ENCODE data around the gene ESRRB.

Gene ESRRB

DNA sequence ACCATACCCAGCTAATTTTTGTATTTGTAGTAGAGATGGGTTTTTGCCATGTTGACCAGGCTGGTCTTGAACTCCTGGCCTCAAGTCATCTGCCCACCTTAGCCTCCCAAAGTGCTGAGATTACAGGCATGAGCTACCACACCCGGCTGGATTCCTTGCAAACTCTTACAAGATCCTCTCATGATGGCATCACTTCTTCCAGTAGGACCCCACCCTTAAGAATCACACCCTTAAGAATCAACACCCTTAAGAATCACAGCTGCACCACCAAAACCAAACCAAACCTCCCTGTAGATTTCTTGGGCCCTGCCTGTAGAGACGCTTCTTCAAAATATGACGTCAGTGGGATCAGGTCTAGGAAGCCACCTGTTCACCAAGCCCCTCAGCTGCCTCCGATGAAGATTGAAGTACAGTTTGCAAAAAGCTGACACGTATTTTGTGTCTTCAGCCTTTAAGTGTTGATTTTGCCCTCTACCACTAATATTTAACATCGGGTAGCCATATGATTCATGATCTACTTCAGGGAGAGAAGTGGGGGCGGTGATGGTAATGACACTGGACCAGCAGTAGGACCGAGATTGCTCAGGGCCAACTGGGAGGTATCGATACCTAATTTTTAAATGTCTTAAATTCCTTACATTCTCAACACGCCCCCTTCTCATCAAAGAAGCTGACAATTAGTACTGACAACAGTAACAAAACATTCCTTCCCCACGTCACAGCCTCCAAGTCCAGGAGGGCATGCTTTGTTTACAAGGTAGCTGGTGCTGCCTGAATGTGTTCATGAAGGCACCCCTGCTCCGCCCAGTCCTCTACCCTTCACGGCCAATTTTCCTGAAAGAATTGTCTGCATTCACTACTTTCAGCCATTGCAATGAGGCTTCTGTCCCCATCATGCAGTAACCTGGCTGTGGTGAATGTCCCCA, 57.2 kb downstream of the ESRRB start:
- DNase-seq (ENCODE audit: low read depth) = no peak
- no peak overlapping the region for H3K4me3 ChIP-seq (ENCODE audit: low read depth, low read length)

DNA sequence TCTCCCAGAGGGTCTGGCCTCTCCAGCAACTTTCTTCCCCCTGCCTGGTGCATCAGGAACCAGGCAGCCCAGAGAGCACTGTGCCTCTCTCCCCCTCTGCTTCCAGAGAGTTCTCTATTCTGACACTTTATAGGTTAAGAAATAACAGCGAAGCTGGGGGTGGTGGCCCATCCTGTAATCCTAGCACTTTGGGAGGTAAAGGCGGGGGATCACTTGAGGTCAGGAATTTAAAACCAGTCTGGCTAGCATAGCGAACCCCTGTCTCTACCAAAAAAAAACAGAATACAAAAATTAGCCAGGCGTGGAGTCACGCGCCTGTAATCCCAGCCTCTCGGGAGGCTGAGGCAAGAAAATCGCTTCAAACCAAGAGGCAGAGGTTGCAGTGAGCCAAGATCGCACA, 58.3 kb downstream of the ESRRB start:
- H3K4me3 ChIP-seq (ENCODE audit: low read depth, low read length) = no peak overlapping the region
- no peak for DNase-seq (ENCODE audit: low read depth)

DNA sequence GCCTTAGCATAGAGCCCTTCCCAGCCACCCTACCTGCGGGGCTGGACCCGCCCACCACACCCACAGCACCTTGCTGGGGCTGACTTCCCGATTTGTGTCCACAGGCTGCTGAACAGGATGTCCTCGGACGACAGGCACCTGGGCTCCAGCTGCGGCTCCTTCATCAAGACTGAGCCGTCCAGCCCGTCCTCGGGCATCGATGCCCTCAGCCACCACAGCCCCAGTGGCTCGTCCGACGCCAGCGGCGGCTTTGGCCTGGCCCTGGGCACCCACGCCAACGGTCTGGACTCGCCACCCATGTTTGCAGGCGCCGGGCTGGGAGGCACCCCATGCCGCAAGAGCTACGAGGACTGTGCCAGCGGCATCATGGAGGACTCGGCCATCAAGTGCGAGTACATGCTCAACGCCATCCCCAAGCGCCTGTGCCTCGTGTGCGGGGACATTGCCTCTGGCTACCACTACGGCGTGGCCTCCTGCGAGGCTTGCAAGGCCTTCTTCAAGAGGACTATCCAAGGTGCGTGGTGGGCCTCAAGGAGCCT, 63.4 kb downstream of the ESRRB start:
- DNase-seq (ENCODE audit: low read depth) = no peak
- H3K4me3 ChIP-seq (ENCODE audit: low read depth, low read length) = no peak overlapping the region

DNA sequence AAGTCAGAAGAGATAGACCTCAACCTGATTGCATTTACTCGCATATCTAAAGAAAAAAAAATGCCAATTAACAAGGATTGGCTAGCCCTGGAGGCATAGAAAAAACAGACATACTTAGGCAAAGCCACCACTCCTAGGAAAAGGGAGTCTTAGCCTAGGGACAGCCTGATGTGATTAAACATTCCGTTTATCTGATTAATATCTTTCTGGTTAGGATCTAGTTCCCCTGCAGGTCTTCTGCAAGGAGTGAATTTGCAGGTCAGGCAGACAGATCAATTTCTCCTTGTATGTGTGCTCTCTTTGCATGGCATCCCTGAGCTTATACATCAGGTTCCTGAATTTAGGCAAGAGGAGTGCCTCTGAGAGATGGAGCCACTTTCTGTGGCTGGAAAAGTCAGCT, 70.5 kb downstream of the ESRRB start:
- no peak overlapping the region for H3K4me3 ChIP-seq (ENCODE audit: low read depth, low read length)
- no peak for DNase-seq (ENCODE audit: low read depth)

DNA sequence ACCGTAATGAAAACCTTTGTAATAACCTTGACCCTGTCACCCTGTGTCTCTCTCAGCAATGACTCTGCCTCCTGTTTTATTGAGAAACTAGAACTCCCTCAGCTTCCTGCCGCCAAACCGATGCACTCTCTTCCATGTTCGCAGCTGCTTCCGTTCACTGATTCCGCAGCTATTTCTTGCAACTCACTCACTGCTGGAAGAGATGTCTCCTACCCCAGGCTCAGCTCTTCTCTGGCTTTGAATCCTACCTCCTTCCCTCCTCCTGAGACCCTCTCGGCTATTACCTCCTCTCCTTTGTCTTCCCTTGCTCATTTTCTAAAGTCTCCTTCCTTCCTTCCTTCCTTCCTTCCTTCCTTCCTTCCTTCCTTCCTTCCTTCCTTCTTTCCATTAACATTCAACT, 71.0 kb downstream of the ESRRB start:
- H3K4me3 ChIP-seq (ENCODE audit: low read depth, low read length) = no peak overlapping the region
- no peak for DNase-seq (ENCODE audit: low read depth)

DNA sequence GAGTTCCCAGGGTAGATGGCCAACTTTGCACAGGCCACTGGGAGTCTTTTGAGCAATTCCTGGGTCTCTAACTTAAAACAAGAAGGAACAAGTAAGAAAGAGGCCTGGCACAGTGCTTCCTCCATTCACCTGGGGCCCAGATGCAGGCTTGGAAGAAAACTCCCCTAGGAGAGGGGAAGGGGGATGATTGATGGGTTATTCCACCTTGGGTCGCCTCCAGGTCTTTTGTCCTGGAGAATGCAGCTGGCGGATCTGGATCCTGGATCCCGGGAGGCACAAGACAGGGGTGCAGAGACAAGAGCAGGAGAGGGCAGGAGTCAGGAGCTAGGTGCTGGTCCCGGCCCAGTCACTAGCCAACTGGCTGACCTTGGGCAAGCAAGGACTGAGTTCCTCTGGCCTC, 74.5 kb downstream of the ESRRB start:
- no peak overlapping the region for H3K4me3 ChIP-seq (ENCODE audit: low read depth, low read length)
- no peak for DNase-seq (ENCODE audit: low read depth)

DNA sequence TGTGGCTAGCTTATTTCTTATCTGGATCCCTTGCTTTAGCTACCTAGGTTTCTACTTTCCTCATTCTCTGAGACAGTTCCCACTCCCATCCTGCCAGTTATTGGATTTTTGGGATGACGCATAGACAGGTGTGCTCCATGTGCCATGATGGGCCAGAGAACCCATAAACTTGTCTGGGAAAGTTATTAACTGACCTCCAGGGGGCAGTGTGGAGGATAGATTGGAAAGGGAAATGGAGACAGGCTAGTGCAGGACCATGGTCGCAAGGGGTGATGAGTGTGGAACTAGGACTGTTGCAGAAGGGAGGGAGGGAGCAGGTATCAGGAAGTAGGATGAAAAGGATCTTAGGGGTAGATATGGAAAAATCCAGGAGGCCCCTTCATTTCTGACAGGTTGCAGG, 80.3 kb downstream of the ESRRB start:
- DNase-seq (ENCODE audit: low read depth) = no peak
- no peak overlapping the region for H3K4me3 ChIP-seq (ENCODE audit: low read depth, low read length)

DNA sequence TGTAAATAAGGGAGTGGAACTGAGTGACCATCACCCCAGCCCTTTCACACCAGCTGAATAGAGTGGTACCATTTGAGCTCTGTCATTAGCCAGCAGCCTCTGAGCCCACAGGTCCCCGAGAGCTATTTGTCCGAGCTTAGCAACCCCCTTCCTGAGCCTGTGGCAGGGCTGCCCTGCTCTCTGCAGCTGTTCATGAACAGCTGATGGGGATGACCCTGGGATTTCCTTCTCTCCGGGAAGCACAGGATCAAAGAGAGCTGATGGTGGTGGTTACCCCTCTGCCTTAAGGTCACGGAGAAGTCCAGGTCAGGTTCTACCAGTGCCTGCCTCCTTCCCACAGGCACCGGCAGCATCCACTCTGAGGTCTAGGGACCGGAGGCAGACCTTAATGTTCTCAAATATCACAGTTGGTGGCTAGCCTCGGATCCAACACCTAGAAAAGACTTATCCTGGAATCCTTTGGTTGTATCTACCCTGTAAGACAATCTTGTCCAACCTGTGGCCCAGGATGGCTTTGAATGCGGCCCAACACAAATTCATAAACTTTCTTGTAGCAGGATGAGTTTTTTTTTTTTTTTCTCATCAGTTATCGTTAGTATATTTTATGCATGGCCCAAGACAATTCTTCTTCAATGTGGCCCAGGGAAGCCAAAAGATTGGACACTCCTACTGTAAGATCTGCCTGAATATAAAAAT, 81.1 kb downstream of the ESRRB start:
- no peak overlapping the region for H3K4me3 ChIP-seq (ENCODE audit: low read depth, low read length)
- DNase-seq (ENCODE audit: low read depth) = no peak

DNA sequence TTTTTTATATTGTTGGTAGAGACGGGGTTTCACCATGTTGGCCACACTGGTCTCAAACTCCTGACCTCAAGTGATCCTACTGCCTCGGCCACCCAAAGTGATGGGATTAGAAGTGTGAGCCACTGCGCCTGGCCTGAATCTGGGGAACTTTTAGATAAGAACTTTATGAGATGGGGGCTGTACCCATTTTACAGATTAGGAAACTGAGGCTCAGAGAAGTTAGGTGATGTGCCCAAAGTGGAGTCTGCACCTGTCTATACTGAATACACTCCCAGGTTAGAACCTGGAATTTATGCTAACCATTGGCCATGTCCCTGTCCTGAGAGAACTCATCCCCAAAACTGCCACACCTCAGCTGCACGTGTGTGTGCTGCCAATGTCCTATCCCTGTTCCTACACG, 81.9 kb downstream of the ESRRB start:
- no peak overlapping the region for H3K4me3 ChIP-seq (ENCODE audit: low read depth, low read length)
- DNase-seq (ENCODE audit: low read depth) = no peak

DNA sequence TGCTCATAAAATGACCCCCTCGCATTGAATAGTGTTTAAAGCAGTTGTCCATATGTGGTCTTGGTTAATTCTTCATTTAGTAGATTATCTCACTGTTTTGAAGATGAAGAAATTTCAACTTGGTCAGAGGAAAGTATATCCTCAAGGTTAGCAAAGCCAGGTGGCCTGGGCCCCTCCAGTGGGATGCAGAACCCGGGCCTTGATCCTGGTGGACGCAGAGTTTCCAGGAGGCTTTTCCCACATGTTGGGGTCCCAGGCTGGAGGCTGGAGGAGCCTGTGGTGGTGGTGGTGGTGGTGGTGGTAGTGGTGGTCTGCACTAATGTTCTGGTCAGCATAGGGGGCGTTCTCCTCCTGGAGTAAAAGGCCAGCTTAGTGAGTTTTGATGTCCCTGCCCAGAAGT, 85.9 kb downstream of the ESRRB start:
- H3K4me3 ChIP-seq (ENCODE audit: low read depth, low read length) = no peak overlapping the region
- DNase-seq (ENCODE audit: low read depth) = no peak

DNA sequence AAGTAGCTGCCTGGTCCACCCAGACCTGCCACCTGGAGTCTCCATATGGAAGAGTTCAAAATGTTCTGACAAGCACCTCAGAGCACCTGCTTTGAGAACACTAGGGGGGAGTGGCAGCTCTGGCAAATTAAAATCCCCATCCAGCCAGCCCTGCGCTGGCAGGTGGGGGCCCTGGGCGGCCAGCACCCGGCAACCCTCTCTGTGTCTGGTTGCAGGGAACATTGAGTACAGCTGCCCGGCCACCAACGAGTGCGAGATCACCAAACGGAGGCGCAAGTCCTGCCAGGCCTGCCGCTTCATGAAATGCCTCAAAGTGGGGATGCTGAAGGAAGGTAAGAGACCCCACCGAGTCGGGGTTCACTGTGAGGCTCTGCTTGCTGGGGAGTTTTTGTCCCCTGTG, 86.4 kb downstream of the ESRRB start:
- no peak overlapping the region for H3K4me3 ChIP-seq (ENCODE audit: low read depth, low read length)
- no peak for DNase-seq (ENCODE audit: low read depth)

DNA sequence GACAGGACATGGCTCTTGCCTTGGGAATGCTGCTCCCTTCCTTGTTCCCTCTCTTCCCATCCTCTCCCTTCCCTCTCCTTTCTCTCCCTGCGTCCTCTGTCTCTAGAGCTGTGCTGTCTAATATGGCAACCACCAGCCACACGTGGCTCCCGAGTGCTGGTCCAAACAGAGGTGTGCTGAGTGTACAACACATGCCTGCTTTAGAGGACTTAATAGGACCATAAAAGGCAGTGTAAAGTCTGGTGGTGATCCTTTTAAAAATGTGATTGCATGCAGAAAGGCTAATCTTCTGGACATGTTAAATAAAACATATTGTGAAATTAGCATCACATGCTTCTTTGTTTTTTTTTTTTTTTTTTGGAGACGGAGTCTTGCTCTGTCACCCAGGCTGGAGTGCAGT, 87.2 kb downstream of the ESRRB start:
- no peak for DNase-seq (ENCODE audit: low read depth)
- H3K4me3 ChIP-seq (ENCODE audit: low read depth, low read length) = no peak overlapping the region

DNA sequence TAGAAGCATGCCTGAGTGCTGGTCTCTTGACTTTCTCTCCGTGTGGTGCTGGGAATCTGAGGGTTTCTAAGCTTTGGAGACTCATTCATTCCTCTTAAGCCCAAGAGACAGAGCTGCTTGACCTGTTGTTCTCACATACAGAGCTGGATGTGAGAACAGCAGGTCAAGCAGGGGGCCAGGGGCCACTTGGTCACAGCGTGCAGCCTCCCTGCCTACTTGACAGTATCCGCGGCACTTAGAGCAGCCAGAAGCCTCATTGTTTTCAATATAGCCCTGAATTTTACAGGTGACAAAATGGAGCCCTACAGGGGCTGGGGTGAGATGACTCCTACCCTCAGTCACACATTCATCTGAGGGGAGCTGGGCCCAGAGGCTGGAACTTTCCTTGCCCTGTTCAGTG, 88.9 kb downstream of the ESRRB start:
- DNase-seq (ENCODE audit: low read depth) = no peak
- H3K4me3 ChIP-seq (ENCODE audit: low read depth, low read length) = no peak overlapping the region

DNA sequence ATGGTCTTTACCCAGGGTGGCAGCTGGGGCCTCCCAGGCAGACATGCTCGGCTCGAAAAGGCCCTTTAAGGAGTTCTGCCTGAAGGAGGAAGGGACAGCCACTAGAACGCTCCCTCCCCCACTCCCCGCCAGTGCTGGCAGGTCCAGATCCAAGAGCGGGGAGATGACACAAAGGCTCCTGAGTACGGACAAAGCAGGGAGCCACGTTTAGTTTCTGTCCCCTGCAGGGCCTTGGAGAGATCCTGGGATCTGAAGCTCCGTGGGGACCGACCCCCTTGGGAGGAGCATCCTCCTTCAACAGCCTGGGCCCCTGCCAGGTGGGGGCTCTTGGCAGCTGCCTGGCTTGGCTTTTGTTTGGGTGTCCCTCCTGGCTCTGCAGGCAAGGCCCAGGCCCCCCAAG, 89.7 kb downstream of the ESRRB start:
- H3K4me3 ChIP-seq (ENCODE audit: low read depth, low read length) = no peak overlapping the region

DNA sequence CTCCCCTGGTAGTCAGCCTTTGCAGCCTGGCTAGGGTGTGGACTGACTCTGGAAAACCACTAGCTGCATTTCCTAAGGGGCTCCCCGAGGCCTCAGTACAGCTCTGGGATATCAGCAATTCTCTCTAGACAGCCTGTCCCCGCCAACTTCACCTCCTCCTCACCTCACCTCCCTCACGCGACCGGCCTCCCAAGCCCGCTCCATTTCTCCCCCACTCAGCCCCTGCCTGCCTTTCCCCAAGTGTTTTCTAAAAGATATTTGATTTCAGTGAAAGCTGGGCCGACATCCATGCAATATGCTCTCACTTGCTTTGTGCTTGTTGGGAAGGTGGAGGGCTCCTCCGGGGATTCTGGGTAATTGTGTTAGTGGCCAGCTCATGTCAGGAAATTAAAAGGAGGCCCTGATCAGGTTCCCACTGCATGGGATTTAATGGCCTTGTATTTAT, 91.8 kb downstream of the ESRRB start:
- H3K4me3 ChIP-seq (ENCODE audit: low read depth, low read length) = no peak overlapping the region
- no peak for DNase-seq (ENCODE audit: low read depth)

More for the DNA sequence above, 89.7 kb downstream of the ESRRB start:
- no peak for DNase-seq (ENCODE audit: low read depth)

DNA sequence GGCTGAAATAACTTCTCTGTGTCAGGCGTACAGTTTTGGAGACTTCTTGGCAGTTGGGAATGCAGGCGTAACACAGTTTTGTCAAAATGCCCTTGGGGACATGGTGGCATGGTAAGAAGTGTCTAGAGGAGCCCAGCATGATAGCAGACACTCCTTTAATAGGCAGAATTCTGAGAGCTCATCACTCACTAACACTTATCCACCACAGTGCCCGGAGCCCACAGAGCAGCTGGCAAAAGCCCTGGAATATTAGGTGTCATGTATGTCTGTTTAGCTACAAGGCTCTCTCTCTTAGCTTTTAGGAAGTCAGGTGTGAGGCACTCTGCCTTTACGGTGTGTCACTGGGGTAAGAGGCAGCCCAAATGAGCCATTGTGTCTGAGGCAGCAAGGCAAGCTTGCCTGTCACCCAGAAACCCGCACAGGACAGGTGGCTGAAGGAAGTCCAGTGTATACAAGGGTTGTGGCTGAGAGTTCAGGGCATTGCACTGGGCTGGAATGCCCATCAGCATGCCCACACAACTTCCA, 96.3 kb downstream of the ESRRB start:
- DNase-seq (ENCODE audit: low read depth) = no peak
- no peak overlapping the region for H3K4me3 ChIP-seq (ENCODE audit: low read depth, low read length)

DNA sequence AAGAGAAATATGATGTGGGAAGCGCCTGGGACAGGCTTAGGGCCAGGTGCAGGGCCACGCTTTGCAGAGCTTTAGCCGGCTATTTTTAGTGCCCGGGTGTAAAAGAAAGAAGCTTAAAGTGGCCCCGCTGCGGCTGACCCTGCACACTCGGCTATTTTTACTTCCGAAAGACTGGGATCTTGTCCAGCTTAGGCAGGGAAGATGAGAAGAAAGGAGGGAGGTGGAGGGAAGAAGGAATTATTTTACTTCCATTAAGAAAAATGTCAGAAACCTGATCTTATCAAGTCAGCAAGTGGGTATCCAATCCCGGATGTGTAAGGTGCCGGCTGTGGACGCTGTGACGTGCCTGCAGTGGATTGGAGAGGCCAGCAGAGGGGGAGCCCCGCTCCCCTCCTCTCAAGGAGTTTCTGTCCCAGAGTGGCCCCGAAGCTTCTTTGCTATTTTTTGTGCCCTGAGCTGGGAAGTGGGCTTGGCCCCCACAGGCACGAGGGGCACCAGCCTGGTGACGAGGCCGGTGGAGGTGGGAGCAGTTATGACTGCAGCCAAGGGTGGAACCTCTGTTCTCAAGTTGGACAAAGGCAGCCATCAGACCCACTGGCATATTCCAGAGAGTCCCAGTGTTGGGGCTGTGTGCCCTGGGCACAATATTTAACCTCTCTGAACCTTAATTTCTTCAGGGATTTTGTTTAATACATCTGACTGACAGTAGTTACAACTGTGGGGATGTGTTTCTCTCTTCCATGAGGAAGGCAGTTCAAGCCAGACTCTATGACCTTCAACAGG, 97.7 kb downstream of the ESRRB start:
- H3K4me3 ChIP-seq (ENCODE audit: low read depth, low read length) = no peak overlapping the region
- DNase-seq (ENCODE audit: low read depth) = no peak

DNA sequence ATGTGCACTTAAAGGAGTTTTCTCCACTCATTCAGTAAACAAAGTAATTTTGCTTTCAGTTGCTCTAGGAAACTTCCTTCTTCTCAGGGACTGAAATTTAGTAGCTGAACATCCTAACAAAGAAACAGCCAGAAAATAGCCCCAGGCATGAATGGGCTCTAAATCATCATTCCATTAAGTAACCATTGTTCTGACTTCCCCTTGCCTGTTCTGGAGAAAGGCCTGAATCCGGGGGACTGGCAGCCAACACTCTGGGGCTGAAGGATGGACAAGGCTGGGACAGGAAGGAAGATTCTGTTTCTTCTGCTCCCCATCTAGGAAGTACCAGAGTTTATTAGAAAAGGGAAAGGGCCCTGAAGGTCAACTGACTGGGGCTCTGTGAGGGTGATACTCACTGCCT, 104.5 kb downstream of the ESRRB start:
- no peak for DNase-seq (ENCODE audit: low read depth)

DNA sequence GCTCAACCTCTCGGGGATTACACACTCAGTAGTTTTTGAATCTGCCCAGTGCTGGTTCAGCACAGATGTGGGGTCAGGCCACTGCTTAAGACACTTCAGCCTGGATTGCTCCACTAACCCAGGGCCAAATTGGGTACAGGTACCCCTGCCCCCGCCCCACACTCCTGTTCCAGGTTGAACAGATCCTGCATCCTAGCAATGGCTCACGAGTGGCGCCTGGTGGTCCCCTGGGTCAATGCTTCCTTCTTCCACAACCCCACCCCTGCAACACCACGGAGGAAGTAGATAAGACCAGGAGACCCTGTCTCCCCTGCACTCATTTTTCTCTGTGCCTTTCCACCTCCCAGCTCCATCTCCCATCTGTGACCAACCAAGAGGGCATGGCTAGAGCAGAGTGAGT, 108.4 kb downstream of the ESRRB start:
- no peak overlapping the region for H3K4me3 ChIP-seq (ENCODE audit: low read depth, low read length)
- no peak for DNase-seq (ENCODE audit: low read depth)

More for the DNA sequence above, 104.5 kb downstream of the ESRRB start:
- no peak overlapping the region for H3K4me3 ChIP-seq (ENCODE audit: low read depth, low read length)

All from skeletal muscle cell (primary cell).